GM19193 (cell line): Measurements from ENCODE around the gene EZH1.

Source experiments
- POLR2A ChIP-seq: IDR thresholded peaks from 4 replicates; pipeline ENCODE4 v1.6.1; 2011; ENCODE audit not compliant: insufficient read depth, insufficient read length; ENCODE audit errors: extremely low read depth

Gene EZH1

DNA sequence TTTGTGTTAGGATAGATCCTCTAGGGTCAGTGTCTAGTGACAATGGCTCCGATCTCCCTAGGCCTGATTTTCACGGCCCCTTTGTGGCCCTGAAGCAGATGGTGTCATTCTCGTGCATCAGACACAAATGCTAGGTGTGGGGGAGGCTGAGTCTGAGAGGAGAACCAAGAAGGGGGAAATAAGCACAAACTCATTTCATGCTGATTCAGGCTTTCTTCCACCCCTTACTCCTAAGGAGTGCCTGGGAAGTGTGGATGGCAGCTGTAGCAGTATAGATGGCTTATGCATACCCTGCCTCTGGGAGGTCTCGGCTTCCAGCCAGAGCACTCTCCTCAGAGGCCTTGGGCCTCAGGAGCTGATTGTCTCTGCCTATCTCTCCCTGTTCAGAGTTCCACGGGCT lies 33.7 kb upstream of the EZH1 start:
- no peak for TF ChIP-seq POLR2A

DNA sequence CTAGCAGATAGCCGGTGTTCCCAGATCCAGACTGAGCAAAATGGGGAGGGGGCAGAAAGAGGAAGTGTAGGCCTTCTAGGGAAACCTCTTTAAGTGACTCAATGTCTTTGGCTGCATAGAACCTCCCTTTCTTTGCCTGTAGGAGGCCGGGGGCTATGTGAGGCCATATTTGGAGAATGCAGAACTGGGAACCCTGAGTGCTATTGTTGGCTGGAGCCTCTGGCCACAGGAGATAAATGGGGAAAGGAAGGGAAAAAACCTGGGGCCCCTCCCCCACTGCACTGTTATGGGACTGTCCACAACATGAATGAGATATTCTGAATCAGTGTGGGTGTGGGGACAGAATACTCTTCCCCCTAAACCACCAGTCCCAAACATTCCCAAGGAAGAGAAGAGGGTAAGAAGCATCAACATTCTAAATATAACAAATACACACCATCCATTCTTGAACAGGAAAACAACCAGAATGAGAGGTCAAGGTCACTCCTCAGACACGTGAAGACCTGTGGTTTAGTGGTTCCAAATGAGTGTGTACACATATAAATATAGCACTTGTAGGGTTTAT lies 30.8 kb upstream of the EZH1 start:
- TF ChIP-seq POLR2A: no peak

DNA sequence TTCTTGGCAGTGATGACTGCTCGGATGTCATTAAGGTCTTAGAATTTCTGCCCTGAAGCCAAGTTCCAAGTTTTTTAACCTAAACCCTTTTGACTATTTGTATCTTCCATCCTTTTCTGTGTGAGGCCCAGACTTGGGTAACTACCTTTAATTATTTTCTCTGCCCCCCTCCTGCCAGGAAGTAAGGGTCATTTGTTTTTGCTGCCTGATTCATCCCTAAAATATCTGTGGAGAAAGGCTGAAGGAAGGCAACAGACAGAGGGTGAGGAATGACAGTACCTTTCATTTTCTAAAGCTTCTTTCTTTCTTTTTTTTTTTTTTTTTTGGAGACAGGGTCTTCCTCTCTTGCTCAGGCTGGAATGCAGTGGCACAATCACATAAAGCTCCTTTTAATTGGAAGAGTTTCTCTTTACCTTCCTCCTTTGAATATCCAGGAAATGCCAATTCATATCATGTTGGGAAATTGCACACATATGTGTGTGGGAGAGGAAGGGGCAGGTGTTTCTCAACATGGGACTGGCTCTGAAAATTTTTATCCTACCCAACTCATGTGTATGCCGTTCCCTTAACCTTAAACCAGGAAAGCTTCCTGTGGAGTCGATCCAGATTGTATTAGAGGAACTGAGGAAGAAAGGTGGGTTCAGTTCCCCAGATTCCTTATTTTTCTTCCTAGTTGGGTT lies 29.4 kb upstream of the EZH1 start:
- TF ChIP-seq POLR2A: no peak

GRCh38 chr17:42773290-42774035 lies 28.6 kb upstream of the EZH1 start, which contains the start of gene VPS25:
VPS25 (plus strand) TSS chr17:42773449; CDS start chr17:42773476, 27 bp downstream.
- peak; percentile 96 for TF ChIP-seq POLR2A

- no peak for TF ChIP-seq POLR2A
Measured at GRCh38 chr17:42772945-42773289, 28.1 kb upstream of the EZH1 start.

DNA sequence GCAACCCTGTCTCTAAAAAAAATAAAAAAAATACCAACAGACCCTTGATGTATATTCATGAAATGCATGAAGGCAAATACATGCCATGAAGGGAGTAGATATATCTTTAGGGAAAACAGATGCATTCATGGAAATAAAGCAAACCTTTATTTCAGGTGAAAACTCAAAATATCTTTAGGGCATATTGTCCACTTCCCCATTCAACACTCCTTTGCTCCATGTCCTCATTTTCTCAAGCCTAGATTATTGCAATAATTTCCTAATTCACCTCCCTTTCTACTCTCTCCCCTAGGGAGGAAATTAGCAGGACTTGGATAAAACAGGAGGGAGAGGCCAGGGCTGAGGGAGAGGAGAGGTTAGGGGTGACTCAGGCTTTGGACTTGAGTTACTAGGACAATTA lies 22.7 kb upstream of the EZH1 start:
- no peak for TF ChIP-seq POLR2A

DNA sequence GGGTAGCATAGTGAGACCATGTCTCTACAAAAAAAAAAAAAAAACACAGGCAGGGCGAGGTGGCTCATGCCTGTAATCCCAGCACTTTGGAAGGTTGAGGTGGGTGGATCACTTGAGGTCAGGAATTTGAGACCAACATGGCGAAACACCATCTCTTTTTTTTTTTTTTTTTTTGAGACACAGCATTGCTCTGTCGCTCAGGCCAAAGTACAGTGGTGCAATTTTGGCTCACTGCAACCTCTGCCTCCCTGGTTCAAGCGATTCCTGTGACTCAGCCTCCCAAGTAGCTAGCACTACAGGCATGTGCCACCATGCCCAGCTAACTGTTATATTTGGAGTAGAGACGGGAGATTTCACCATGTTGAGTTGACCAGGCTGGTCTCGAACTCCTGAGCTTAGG lies 21.3 kb upstream of the EZH1 start:
- no peak for TF ChIP-seq POLR2A

- TF ChIP-seq POLR2A: no peak
Measured at GRCh38 chr17:42761638-42762037, 16.8 kb upstream of the EZH1 start.

DNA sequence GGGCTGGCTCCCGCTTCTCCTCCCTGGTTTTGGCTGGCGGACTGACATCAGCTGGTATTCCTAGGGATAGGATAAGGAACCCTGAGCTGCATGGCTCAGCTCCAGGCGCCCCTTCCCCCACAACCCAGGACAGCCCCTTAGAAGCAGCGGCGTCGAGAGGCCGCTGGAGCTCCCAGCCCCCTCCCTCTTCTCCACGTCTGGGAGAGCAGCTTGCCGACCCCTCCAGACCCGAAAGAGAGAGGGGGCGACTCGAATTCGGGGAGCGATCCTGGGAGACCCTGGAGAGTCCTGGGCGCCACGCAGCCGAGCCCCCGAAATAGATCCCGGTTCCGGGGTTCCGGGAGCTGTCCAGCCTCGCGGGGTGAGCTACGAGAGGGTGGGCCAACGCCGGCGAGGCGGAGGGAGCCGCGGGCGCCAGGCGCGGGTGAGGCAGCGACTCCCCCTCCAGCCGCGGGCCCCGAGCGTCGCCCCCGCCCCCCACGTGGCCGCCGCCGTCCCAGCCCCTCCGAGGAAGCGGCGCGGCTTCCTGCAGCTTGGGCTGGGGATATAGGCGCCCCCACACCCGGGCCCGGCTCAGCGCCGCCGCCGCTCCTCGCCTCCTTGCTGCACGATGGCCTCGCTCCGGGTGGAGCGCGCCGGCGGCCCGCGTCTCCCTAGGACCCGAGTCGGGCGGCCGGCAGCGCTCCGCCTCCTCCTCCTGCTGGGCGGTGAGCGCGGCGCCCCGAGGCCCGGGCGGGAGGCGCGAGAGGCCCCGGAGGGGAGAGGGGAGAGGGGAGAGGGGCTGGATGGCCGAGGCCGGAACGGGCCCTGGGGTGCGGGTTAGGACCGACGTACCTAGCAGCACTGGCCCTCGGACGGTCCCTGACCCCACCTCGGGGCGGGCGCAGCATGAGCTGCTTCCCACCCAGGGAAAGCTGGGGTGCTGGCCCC lies 16.1 kb upstream of the EZH1 start, which contains the start of gene RAMP2:
TSS of gene RAMP2 (plus strand) at position 576 of the 930 bp plus-strand sequence. CDS start at position 611, 35 bp downstream.
- TF ChIP-seq POLR2A: no peak

DNA sequence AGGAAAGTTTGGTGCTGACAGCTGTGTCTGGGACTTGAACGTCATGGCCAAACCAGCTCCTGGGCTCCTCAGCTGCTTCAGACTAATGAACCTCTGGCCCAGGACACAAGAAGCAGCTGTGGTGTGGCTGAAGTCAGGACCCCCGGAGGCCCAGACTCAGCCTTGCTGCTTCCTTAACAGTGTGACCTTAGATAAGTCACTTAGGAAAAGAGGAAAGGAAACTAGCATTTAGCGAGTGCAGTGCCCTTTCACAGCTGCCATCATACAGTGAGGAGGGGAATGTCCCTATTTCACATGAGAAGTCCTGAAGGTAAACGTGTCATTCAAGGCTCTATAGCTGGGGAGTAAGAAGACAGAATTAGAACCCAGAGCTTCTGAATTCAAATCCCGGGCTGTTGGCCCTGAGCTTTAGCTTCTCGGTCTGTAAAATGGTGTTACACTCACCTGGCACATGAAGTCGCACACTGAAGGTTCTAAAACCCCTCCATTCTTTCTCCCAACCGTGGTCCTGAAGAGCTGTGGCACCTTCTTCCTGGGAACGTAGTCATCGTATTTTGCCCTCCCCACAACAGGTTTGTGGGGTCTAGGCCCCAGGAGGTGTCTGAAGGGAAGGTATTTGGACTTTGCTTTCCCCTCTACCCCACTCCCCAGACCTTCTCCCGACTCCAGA lies 15.3 kb upstream of the EZH1 start:
- no peak for TF ChIP-seq POLR2A

DNA sequence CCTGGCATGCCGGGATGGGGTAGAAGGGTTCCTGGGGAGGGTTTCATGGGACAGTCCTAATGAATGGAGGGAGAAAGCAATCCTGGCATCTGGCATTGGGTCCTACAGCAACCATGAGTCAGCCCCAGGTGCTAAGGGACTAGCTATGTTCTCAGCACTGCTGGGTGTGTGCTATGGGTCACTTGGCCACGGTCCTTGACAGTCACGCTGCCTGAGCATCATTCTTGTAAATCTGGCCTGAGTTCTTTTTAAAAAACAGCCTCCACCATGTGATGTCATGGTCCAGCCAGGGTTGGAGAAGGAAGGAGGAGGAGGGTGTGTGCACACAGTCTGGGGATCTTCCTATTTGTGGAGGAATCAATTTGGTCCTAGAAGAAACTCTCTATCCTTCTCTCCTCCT lies 9.9 kb upstream of the EZH1 start:
- TF ChIP-seq POLR2A: no peak

DNA sequence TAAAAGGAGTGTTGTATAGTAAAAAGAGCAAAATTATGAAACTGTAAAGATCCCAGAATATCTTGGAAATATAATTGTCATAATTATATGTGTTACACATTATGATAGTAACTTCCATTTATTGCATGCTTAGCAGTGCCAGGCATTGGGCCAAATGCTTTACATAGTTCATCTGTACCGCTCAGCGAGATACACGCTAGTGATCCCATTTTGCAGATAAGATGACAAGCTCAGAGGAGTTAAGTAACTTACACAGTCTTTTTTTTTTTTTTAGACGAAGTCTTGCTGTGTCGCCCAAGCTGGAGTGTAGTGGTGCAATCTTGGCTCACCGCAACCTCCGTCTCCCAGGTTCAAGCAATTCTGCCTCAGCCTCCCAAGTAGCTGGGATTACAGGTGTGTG lies 6.8 kb upstream of the EZH1 start:
- TF ChIP-seq POLR2A: no peak

DNA sequence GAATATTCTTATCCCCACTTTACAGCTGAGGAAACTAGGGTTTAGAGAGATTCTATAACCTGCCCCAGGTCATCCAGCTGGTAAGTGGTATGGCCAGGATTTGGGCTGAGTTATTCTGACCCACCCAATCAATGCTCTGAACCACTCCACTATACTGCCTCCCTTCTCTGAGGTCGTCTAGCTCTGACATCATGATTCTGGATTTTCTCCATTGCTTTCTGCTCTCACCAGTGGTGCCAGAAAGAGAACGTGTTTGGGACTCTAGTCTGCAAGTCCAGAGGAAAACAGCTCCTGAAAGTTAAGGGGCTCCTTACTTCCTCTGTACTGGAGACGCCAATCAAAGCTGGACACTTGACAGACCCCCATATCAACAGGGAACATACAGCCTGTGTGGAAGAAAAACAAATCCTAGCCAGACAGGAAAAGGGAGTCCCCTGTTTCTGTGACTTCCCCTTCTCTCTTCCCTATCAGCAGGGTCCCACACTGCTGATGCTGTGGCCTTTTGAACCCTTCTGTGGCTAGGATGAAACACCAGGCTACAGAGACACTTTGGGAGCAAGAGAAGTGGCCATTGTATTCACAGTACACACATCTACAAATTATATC lies 6.0 kb upstream of the EZH1 start:
- no peak for TF ChIP-seq POLR2A
